Activated CD4-positive, CD25-positive, alpha-beta regulatory T cell treated with anti-CD3 and anti-CD28 coated beads, Interleukin-2, amount 50 U/mL, for 72 hours (primary cell): Measurements from ENCODE around the gene MACROD2.

Experiments used
- DNase-seq: peaks from one replicate; pipeline ENCODE4 v3.0.0; 2021

Gene MACROD2

GRCh38 chr20:16069389-16070010 is 2074.2 kb downstream of the MACROD2 start:
- no peak for DNase-seq

DNA sequence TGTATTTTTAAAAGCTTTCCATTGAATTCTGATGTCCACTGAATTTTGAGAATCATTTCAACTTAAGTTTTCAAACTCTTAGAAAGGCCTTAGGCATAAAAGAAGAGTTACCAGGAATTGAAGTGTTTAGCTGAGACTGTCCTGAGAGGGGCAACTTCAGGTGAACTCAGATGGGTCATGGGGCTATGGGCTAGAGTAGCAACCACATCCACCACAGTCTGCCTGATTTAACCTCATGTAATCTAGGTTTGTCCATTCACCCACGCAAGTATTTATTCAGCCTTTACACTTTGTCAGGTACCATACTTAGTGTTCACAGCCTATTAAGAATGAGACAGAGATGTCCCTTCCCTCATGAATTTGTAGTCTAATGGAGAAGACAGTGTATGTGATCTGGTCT is 2076.9 kb downstream of the MACROD2 start:
- no peak for DNase-seq

GRCh38 chr20:16078172-16078898 is 2083.0 kb downstream of the MACROD2 start:
- DNase-seq, result no peak

- DNase-seq, result no peak
Observed at GRCh38 chr20:16081421-16081820, 2086.1 kb downstream of the MACROD2 start.

GRCh38 chr20:16082051-16082550 is 2086.8 kb downstream of the MACROD2 start:
- no peak for DNase-seq

- DNase-seq, result no peak
Observed at GRCh38 chr20:16083639-16084280, 2088.4 kb downstream of the MACROD2 start.

DNA sequence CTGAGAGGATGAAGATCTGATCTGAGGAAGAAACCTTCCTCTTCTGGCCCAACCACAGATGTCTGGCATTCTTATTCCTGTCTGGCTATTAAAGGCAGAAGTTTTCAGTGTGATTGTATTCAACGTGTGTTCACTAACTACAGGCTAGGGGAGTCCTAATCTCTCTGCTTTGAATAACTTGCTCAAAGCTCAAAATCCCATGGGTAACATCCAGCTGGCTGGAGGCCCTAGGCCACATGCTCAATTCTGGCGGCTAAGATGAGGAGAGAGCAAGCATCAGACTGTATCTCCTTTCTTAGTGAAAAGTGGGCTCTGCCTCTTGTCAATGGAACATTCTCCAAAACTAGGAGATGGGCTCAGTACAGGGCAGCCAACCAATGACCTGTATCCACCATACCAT is 2099.9 kb downstream of the MACROD2 start:
- DNase-seq, result no peak

DNA sequence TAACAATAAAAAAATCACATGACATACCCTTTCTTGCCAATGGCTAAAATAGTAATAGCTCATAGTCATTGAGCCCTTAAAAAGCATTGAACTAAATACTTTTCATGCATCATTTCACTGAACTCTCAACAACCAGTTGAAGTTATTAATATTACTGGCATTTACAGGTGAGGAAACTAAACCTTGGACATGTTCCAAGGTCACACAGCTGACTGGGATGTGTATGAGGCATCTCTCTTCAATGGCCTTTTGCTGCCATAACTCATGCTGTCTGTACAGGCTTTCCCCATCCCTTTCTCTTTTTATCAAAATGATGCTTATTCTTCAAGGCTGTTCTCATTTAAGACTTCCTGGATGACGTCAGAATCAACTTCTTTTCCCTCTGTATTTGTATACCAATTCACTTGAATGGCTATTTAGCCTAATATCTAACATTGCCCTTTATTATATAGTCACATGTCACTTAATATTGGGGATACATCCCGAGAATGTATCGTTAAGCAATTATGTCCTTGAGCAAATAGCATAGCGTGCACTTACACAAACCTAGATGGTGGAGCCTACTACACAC is 2101.5 kb downstream of the MACROD2 start:
- DNase-seq, result no peak

- DNase-seq, result no peak
Observed at GRCh38 chr20:16097788-16098187, 2102.5 kb downstream of the MACROD2 start.

DNA sequence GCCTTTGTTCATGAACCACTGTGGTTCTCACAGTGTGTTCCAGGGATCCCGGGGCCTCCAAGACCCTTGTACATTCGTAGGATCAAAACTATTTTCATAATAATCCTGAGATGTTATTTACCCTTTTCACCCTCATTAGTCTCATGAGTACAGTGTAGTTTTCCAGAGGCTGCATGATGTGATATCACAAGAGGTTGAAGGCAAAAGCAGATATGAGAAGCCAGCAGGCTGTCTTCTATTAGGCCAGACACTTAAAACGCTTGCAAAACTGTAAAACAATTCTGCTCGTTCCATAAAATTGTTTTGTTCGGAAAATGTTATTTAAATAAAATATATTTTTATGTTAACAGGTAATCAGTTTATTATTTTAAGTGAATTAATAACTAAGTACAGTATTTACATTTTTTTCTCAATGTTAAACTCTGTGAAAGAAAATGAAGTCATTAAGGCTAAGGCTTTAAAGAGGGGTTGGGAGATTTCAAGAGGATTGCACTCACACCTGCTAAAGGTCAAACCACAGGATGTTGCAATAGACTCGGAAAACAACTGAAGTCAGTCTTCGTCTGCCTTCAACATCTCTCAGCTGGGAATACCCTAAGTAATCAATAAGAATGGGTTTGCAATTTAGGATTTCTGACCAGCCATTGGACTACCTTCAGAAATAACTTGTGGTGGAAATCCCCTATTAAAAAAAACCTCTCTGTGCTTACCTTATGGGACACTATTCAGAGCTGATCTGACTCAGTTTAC is 2103.7 kb downstream of the MACROD2 start:
- DNase-seq, result no peak

- DNase-seq, result no peak
Observed at GRCh38 chr20:16100111-16100510, 2104.8 kb downstream of the MACROD2 start.

DNA sequence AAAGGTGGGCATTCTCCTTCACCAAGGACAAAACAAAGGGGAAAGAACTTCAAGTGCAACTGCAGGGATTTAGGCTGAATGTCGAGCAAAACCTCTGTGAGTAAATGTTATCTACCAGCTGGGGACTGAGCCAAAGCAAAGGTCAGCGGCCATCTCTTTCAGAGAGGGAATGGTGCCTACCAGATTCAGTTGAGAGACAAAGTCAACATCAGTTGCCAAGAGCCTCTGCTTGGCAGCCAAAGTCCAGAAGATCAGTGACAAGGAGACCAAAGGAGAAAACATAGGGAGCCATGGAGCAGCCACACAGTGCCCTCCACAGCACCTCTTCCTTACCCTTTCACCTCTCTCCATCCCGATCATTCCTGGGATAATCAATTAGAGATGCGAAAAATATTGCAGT is 2105.5 kb downstream of the MACROD2 start:
- no peak for DNase-seq
